ENCODE data around the gene CLDN11.

The CLDN11 gene

DNA sequence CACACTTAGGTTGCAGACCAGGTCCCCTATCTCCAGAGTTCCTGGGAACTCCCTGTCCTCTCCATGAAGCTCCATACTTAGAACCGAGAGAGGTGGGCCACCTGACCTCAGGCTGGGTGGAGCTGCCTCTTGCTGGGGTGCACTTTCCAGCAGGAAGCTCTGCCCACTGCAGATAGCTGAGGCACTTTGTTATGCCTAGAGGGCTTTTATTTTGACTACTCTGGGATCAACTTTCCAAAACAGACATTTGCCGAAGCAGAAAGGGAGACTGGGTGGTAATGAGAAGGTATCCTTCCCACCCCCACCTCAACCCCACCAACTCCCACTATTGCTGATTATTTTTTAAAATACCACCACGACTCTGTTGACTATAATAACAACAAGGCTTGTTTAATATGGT, 54.7 kb downstream of the CLDN11 start:
- no peak for DNase-seq

DNA sequence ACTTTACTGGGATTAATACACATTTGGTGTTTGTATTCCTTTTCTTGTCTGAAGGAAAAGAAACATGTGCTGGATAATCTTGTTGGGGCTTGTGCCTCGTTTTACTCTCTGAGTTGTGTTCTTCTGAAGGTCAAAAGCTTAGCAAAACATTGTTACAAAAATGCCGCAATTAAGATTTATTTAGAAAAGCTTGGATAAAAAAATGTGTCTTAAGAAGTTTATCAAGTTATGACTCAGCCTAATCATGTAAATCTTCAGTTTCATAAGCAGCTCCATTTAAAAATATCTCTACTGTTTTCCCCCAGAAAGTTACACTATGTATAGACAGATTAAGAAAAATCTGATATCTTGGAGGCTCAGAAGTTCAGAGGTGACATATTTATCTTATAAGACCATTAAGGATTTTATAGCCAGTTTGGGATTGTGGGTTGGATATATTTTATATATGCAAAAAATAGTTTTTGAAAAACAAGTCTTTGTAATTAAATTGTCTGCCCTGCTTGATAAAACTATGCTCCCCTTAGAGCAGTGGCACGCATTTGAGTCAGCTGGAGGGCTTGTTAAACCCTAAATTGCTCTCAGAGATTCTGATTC, 56.5 kb downstream of the CLDN11 start:
- no peak for DNase-seq

DNA sequence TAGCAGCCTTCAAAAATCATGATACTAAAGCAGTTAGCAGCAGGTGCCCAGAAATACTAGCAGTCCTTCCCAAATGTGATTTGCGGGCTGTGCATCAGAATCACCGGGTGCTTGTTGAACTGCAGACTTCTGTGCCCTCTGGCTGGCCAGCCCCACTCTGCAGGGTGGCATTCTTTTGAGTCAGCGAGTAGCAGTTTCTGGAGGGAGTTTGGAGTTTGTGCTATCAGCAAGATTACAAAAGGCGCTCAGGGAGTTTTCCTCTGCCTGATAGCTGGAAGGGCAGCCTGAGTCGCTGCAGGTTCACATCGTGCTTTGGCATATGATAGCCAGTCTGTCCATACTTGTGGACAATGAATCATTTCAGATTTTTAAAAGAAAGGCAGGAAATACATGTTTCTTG, 57.6 kb downstream of the CLDN11 start:
- no peak for DNase-seq

DNA sequence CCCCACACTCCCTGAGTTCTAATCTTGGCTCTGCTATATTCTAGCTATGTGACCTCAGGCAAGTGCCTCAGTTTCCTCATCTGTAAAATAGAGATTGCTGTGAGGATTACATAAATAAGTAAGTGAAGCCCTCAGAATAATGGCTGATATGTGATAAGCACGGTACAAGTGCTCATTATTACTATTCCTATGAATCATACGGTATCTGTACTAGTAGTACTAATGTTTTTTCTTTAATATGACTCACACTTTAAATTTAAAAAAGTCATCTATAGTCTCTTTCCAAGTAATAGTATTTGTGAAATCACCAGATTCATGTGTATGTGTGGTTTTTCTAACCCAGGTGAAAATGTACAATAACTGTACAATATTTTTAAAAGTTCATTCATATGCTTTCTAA, 58.7 kb downstream of the CLDN11 start:
- no peak for DNase-seq

DNA sequence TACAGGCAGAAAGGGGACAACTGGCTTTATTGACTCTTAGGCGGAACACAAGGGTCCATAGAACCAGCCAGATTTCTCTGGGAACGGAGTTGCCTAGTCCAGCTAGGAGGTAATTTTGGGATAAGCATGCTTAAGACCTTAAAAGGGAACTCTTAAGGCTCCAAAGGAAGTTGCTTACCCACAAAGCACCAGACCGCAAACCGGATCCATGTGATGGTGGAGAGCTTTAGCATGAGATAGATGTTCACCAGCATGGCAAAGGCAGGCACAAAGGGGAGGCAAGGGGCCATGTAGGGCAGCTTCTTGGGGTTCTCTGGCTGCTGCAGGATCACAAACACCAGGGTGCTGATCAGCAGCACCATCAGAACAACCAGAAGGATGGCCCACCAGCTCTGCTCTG, 61.4 kb downstream of the CLDN11 start:
- no peak for DNase-seq

DNA sequence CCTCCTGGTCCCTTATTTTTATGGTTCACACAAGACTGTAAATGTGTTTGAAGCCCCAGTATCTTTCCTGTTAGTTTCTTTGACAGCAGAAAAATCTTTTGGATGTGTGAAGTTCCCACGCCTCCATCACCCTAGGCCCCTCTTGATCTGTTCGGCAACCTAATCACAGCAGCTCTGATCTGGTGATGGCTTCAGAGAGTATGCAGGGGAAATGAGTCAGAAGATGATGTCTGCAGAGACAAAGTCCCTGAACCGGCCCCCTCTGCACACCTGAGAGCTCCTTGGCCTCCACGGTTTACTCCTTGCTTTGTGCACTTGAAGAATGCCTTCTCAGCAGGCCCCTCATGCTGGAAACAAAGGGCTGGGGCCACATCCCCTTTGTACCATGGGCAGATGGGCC, 63.5 kb downstream of the CLDN11 start:
- DNase-seq, result no peak

DNA sequence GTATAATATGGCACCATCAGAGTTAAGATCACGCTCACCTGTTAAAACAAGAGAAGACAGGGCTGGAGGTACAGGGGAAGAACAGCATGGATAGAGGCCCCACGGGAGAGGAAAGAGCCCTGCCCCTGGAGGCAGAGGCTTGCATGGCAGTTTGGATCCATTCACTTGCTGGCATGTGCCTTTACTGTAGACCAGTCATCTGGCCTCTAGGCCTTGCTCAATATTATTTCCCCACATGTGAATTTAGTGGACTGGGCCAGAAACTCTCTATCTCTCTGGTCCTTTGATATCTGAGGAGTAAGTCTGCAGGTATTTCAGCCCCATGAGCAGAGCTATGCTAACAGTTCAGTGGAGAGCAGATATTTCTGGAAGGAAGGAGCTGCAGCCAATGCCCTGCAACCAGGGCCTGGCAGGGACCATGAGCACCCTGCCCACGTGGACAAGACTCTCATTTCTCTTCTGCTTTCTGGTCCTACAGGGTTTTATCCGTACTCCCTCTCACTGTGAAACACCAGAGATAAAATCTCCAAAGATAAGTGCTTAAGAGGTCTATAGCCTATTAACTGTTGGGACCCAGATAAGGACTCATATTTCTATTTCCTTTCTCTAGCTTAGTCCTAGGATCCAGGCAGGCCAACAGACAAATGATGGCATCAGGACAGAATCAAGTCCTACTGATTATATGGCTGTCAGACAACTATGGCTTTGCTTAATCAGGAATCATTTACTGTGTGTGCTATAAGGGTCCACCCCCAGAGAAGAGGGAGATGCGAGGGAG, 65.0 kb downstream of the CLDN11 start:
- no peak for DNase-seq

Measured in NCI-H187 (cell line).